Activated CD4-positive, alpha-beta T cell treated with anti-CD3 and anti-CD28 coated beads, Interleukin-2, amount 50 U/mL, for 24 hours (primary cell): ENCODE data around the gene DCHS1.
A peak's percentile ranks its signal among the peaks of the same experiment; 100 is the strongest.

Experiments
- DNase-seq, 2 donors: peaks; one replicate each; pipeline ENCODE4 v3.0.0-alpha.2; 2020; ENCODE audit warnings: low read depth in 1 of 2, low spot score in 1 of 2

The DCHS1 gene

GRCh38 chr11:6674219-6674597 lies 18.6 kb upstream of the DCHS1 start:
- no peak for DNase-seq

DNA sequence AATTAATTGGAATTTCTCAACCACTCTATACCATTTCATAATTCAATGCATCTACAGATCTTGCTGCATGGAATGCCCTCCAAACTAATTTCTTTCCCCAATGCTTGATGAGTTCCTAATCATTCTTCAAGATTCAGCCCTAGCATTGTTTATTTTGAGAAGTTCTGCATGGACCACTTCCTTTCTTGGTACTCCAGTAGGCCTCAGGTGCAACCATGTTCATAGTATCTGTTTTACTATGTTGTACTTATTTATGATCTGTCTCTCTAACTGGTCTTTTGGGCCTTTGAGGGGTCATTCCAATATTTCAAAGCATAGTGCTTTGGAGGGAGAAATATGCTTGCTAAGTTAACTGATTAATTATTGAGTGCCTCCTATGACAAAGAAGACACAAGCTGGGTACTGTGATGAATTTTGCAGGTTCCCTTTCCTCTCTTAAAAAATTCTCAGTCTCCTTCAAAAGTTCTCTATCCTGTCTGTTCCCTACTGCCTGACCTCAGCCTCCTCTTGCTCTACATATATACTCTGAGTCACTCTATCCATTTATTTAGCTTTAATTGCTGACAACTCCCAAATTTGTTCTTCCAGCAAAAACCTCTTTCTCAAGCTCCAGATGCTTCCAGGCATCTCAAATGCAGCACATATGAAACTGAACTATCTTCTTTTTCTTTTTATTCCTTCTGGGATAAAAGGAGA lies 18.1 kb upstream of the DCHS1 start:
- no peak for DNase-seq

DNA sequence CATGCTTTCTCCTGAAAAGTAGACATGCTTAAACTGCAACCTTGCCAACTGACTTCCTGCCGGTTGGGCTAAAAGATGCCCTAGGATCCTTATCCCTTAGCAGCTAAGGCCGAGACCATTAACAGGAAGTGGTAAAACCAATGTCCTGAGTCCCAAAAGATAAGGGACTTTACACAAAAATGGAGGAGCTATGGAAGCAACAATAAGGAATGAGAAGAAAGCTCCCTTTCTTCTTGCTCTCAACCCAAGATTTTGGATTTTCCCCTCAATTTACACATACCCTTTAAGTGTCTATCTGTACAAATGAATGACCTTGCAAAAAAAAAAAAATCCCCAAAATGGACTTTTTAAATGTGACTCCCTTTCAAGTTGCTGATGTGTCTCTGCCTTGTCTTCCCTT lies 16.4 kb upstream of the DCHS1 start:
- no peak for DNase-seq

GRCh38 chr11:6670202-6670830 lies 14.7 kb upstream of the DCHS1 start:
- DNase-seq: no peak

DNA sequence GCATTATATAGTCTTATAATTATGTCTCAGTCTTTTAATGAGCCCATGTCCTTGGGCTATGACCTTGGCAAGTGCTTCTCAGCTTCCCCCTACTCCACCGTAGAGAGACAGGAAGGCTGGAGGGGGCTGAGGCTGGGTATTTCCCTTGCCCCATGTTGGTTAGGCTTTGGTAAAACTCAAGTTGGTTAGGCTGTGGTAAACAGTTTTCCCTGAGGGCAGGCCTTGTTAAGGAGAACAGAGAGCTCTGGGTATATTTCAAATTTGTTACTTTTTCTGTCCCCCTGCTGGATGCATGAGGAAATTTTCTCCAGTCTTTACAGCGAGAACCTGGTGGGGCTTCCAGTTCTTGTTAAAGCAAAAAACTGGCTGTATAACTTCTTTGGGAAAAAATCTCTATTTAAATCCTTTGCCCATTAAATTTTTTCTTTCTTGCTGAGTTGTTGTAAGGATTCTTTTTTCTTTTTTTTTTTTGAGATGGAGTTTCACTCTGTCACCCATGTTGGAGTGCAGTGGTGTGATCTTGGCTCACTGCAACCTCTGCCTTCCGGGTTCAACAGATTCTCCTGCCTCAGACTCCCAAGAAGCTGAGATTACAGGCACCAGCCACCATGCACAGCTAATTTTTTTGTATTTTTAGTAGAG lies 12.2 kb upstream of the DCHS1 start:
- DNase-seq: peak in 1 of 2 donors; percentile 25

- no peak for DNase-seq
These were observed 10.9 kb upstream of the DCHS1 start for GRCh38 chr11:6666302-6667183.

GRCh38 chr11:6664551-6664950 lies 8.9 kb upstream of the DCHS1 start:
- DNase-seq: no peak

DNA sequence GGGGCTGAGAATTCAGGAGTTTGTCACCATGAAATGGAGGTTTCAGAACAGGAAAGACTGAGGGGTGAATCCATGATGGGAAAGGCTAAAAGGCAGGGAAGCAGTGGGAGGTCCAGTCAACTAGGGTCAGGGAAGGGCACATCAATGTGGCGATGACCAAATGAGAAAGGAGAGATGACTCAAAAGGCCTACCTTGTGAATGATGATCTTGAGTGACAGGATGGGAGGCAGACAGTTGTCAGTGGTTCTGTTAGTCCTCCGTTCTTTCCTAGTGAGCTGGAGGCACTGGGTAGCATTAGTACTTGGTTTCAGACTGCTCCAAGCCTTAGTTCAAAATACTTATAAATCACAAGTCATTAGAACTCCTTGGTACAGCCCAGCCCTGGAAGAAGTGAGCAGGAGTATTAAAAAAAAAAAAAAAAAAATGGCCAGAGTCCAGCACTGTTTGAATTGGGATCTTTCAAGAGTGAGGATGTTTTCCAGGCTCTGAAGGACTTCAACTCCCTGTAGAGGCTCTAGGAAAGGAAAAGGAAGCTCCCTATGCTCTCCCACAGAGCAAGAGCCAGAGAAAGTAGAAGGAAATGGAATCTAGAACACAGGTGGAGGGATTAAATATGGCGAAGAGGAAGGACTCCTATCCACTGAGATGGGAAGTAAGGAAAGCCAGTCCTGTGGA lies 8.3 kb upstream of the DCHS1 start:
- no peak for DNase-seq

GRCh38 chr11:6660712-6661111 lies 5.1 kb upstream of the DCHS1 start:
- DNase-seq: no peak

DNA sequence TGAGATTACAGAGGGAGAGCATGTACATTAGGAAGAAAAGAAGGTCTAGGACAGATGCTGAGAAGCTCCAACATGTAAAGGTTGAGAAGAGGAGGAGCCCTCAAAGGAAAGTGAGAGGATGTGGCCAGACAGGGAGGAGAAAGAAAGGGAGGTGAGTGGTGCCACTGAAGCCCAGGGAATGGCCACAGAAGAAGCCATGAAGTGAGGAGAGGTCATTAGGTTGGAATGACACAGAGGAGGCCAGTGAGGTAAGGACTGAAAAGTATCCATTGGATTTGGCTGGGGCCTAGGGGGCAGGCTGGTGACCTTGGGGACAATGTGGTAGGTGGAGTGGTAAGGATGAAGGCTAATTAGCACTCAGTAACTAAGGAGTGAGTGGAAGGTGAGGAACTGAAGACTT lies 3.0 kb upstream of the DCHS1 start:
- no peak for DNase-seq

DNA sequence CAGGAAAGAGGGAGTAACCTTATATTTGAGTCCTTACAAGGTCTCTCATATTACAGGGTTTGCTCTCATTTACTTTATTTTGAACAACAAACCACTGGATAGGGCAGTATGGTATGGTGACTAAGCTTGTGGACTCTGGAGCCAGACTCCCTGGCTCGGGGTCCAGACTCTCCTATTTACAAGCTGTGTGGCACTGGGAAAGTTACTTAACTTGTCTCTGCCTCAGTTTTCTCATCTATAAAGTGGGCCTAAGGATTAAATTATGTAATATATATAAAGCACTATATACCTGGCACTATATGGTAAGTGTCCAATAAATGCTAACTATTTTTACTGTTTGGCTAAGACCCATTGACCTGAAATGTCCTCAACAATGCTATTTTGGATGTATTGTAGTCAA lies 1.7 kb upstream of the DCHS1 start:
- no peak for DNase-seq

GRCh38 chr11:6656936-6657335 lies 1.3 kb upstream of the DCHS1 start:
- DNase-seq: no peak

GRCh38 chr11:6656584-6656915 lies 941 bp upstream of the DCHS1 start:
- DNase-seq: no peak

- DNase-seq: peak in 1 of 2 donors; percentile 4
These were observed 404 bp downstream of the DCHS1 start for GRCh38 chr11:6655020-6655789.

DNA sequence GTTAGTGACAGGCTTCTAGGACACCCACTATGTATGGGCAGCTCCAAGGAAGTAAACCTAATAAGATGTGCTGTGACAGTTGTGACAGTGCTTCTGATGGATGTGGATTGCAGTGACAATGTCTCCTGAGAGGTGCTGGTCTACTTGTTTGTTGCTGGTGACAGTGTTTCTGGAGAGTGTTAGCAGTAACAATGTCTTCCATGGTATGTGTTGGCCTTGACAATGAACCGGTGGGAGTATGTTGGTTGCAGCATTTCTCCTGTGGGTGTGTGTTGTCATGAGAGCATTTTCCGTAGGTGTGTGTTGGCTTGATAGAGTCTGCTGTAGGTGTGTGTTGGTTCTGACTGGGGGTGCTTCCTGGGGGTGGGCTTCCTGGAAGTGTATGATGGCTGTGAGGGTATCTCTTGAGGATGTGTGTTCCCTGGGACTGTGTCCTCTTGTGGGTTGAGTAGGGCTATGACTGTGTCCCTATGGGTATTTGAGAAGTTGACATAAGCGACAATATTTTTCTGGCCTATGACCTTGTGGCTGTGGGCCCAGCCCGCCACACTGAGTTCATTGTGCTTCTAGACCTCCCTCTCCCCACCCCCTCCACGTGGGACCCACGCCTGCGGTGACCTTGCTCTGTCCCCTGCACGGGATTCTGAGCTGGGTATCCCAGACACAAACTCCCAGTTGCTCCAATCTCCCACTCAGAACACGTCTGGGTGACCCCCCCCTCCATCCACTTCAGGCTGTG lies 1.2 kb downstream of the DCHS1 start:
- DNase-seq: no peak

GRCh38 chr11:6653656-6654055 lies 2.0 kb downstream of the DCHS1 start:
- no peak for DNase-seq

DNA sequence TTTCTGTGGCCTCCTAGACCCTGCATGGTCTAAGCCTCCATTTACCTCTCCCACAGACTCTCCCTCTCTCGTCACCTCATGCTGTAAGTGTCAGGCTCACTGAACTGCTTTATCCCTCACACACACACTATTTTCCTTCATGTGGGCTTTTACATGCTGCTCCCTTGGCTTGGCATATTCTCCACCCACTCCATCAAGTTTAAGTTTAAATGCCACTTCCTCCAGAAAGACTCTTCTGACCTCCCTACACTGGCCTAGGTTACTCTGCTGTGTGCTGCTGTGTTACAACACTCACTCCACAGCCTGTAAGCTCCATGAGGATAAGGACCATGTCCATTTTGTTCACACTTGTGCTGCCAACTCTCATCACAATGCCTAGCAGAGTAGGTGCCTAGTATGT lies 2.5 kb downstream of the DCHS1 start:
- no peak for DNase-seq

DNA sequence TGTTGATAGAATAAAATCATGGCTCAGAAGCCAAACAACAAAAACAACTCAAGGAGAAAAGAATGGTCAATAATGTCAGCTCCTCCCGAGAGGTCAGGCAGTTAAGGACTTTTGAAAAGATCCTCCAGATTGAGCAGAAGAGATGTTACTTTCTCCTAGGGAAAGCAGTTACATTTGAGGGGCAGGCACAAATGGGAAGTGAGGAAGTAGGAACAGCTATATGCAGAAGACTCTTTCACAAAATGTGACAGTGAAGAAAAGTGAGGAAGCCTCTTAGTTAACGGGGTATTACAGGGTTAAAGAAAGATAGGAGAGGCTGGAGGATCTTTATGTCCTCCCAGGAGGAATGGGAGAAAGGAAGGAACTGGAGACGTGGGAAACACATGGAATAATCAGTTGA lies 3.4 kb downstream of the DCHS1 start:
- no peak for DNase-seq

- peak in 1 of 2 donors; percentile 19 for DNase-seq
These were observed 4.6 kb downstream of the DCHS1 start for GRCh38 chr11:6650980-6651379.

DNA sequence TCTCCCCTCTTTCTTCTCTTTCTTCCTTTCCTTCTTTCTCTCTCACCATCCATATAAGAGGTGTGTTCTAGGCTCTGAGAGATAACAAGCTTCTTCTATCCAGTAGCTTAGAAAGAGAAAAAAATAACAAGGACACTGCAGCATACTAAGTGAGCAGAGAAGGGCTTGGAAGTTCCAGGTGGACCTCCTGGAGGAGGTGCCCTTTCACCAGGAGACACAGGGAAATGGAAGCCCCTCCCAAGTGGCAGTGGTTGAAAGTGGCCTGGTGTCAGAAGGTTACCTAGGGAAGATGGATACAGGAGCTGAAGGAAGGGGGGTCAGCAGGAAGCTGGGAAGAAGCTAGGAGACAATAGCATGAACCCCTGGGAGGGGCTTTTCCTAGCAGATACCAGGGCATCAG lies 5.5 kb downstream of the DCHS1 start:
- DNase-seq: no peak
